ENCODE results near the gene PRKAG2.

PRKAG2 gene

GRCh38 chr7:151815419-151815818 lies 61.5 kb downstream of the PRKAG2 start:
- H3K4me3 ChIP-seq (ENCODE audit: low read depth, low read length), result no peak overlapping the region
- no peak overlapping the region for H3K27ac ChIP-seq
- in situ Hi-C loops (cut with HindIII; ENCODE audit: low pct_ligation_motif_present, low sequenced_read_pairs), result no loop called here
- no peak for TF ChIP-seq CTCF (IDR thresholded peaks at IDR 0.05; ENCODE audit: low read depth, low read length, missing control alignments)
- no peak for DNase-seq
- H3K27me3 ChIP-seq (replicated peaks), result peaks cover 31% of the 10 kb centered on the region
- no peaks in the 10 kb centered on the region for H3K36me3 ChIP-seq (replicated peaks)

DNA sequence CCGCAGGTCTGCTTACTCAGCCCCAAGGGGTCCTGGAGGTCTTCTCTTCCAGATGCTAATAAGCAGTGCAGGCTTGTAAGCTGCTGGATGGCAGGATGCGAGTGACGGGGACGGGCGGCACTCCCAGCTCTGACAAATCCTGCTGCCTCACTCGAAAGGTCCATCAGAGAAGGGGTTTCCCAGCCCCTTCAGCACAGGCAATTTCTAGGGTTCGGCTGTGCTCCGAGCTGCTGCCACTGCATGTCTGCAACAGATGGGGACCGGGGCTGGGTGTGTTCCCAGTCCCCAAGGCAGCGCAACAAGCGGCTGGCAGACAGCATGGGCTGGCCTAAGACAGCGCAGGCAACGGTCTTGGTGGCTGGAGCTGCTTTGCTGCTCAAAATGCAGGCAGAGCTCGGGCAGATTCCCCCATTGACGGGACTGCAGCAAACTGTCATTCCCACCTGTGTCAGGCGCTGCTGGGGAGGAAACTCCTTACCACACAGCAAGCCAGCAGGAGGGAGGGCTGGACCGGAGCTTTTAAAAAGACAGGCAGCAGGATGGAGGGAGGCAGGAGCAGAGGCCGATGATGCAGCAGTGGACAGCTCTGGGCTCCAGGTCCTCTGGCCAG lies 62.4 kb downstream of the PRKAG2 start:
- H3K27ac ChIP-seq, result no peak overlapping the region
- H3K4me3 ChIP-seq (ENCODE audit: low read depth, low read length), result no peak overlapping the region
- no peak for DNase-seq
- in situ Hi-C loops (cut with HindIII; ENCODE audit: low pct_ligation_motif_present, low sequenced_read_pairs), result no loop called here
- H3K36me3 ChIP-seq (replicated peaks), result no peaks in the 10 kb centered on the region
- H3K27me3 ChIP-seq (replicated peaks), result peaks cover 31% of the 10 kb centered on the region
- no peak for TF ChIP-seq CTCF (IDR thresholded peaks at IDR 0.05; ENCODE audit: low read depth, low read length, missing control alignments)

- Histone ChIP-seq H3K27me3 (replicated peaks) (peaks cover 31% of the 10 kb centered on the region), H3K36me3 (replicated peaks) (no peaks in the 10 kb centered on the region), H3K27ac (no peak overlapping the region), H3K4me3 (ENCODE audit: low read depth, low read length) (no peak overlapping the region)
- TF ChIP-seq CTCF (IDR thresholded peaks at IDR 0.05; ENCODE audit: low read depth, low read length, missing control alignments), result no peak
- in situ Hi-C loops (cut with HindIII; ENCODE audit: low pct_ligation_motif_present, low sequenced_read_pairs), result no loop called here
- DNase-seq, result no peak
Observed at GRCh38 chr7:151813997-151814396, 62.9 kb downstream of the PRKAG2 start.

DNA sequence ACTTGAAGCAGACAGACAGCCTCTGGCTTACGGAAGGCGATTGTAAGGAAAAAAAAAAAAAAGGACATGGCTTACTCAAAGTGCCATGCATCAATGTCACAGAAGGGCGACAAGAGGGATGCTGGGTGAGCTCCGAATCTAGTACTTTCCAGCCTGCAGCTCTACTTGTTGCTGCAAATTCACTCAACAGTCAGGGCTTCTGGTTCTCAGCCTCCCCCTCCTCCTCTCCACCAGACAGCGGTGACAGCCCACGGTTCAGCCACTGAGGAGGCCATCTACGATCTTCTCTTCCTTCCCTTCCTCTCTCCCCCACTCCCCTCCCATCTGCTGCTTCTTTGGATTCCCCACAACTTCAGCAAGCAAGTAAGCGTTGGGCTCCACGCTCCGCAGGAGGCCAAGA lies 63.5 kb downstream of the PRKAG2 start:
- DNase-seq, result no peak
- peaks cover 31% of the 10 kb centered on the region for H3K27me3 ChIP-seq (replicated peaks)
- no peak overlapping the region for H3K4me3 ChIP-seq (ENCODE audit: low read depth, low read length)
- H3K36me3 ChIP-seq (replicated peaks), result no peaks in the 10 kb centered on the region
- TF ChIP-seq CTCF (IDR thresholded peaks at IDR 0.05; ENCODE audit: low read depth, low read length, missing control alignments), result no peak
- H3K27ac ChIP-seq, result no peak overlapping the region
- in situ Hi-C loops (cut with HindIII; ENCODE audit: low pct_ligation_motif_present, low sequenced_read_pairs), result no loop called here

GRCh38 chr7:151812967-151813366 lies 63.9 kb downstream of the PRKAG2 start:
- no peak for DNase-seq
- Histone ChIP-seq H3K27ac (no peak overlapping the region), H3K36me3 (replicated peaks) (no peaks in the 10 kb centered on the region), H3K4me3 (ENCODE audit: low read depth, low read length) (no peak overlapping the region), H3K27me3 (replicated peaks) (peaks cover 31% of the 10 kb centered on the region)
- no peak for TF ChIP-seq CTCF (IDR thresholded peaks at IDR 0.05; ENCODE audit: low read depth, low read length, missing control alignments)
- in situ Hi-C loops (cut with HindIII; ENCODE audit: low pct_ligation_motif_present, low sequenced_read_pairs), result no loop called here

Measured in brain microvascular endothelial cell (primary cell).